CD4-positive, CD25-positive, alpha-beta regulatory T cell (primary cell): ENCODE results near the gene GNG3. TPM values are rescaled to one million over a fixed set of nuclear protein-coding genes. Genes with fewer than 3 reads are reported as not detected.

Source experiments
- ATAC-seq, 2 donors: fragments of 150-1000 bp; cut with Tn5 transposase; one replicate each; pipeline ENCODE4 v1.10.0; 2021; ENCODE audit warnings: low read depth in 2 of 2, moderate number of reproducible peaks in 2 of 2, moderate library complexity in 1 of 2
- DNase-seq, 3 donors: peaks; one replicate each; pipeline versions ENCODE4 v3.0.0 to v3.0.0-alpha.2; 2012 to 2022; ENCODE audit warnings: mixed read lengths in 1 of 3
- H3K27ac ChIP-seq: one replicate; pipeline ENCODE4 v1.7.0; 2013; ENCODE audit warnings: mild to moderate bottlenecking, low read length; ENCODE audit not compliant: insufficient read depth, poor library complexity, severe bottlenecking
- H3K27me3 ChIP-seq: one replicate; pipeline ENCODE4 v1.7.0; 2013; ENCODE audit warnings: low read length; ENCODE audit not compliant: control insufficient read depth, insufficient read depth
- H3K36me3 ChIP-seq: one replicate; pipeline ENCODE4 v1.7.0; 2013; ENCODE audit warnings: mild to moderate bottlenecking, low read length, moderate library complexity; ENCODE audit not compliant: control insufficient read depth, insufficient read depth
- H3K4me1 ChIP-seq: 2 replicates; pipeline ENCODE4 v1.7.0; 2013; ENCODE audit warnings: mild to moderate bottlenecking, low read length; ENCODE audit not compliant: insufficient read depth, control insufficient read depth, poor library complexity, severe bottlenecking
- H3K4me3 ChIP-seq: one replicate; pipeline ENCODE4 v1.7.0; 2013; ENCODE audit warnings: low read depth, mild to moderate bottlenecking, low read length, moderate library complexity
- H3K9me3 ChIP-seq, 2 experiments: 1 replicate in 1 of 2; 2 replicates in 1 of 2; pipeline ENCODE4 v1.7.0; 2013; ENCODE audit warnings: low read length in 2 of 2, mild to moderate bottlenecking in 1 of 2, moderate library complexity in 1 of 2; ENCODE audit not compliant: control insufficient read depth in 2 of 2
- H3K27ac Mint-ChIP-seq, 3 donors: one replicate each; pipeline ENCODE4 v1.8.0; 2020 to 2022; ENCODE audit warnings: mild to moderate bottlenecking in 3 of 3, mixed read lengths in 3 of 3, moderate library complexity in 2 of 3
- H3K27me3 Mint-ChIP-seq: one replicate; pipeline ENCODE4 v1.8.0; 2022; ENCODE audit warnings: mild to moderate bottlenecking, mixed read lengths
- H3K36me3 Mint-ChIP-seq: one replicate; pipeline ENCODE4 v1.8.0; 2020; ENCODE audit warnings: mixed read lengths
- H3K4me1 Mint-ChIP-seq, 4 donors: one replicate each; pipeline ENCODE4 v1.8.0; 2020 to 2022; ENCODE audit warnings: mixed read lengths in 4 of 4, mild to moderate bottlenecking in 1 of 4
- H3K4me3 Mint-ChIP-seq, 4 donors: one replicate each; pipeline ENCODE4 v1.8.0; 2020 to 2022; ENCODE audit warnings: mild to moderate bottlenecking in 4 of 4, mixed read lengths in 4 of 4, moderate library complexity in 3 of 4
- H3K9me3 Mint-ChIP-seq, 7 donors: one replicate each; pipeline ENCODE4 v1.8.0; 2020 to 2022; ENCODE audit warnings: mixed read lengths in 7 of 7, mild to moderate bottlenecking in 3 of 7, moderate library complexity in 2 of 7
- polyA plus RNA-seq, 4 donors: library from polyadenylated mRNA; unstranded; fragments of 300-500 nt; fragmentation: Illumina TruSeq; gene quantifications; one replicate each; pipeline ENCODE4 v1.2.3, GENCODE V29; 2021
- total RNA-seq: library from RNA; stranded (reverse); gene quantifications from one replicate; pipeline ENCODE4 v1.2.3, GENCODE V29; 2022

GNG3 gene
- total and polyA plus RNA-seq, 5 donors from 2014 or later, result 0.21 to 0.72 TPM; not detected in 3

DNA sequence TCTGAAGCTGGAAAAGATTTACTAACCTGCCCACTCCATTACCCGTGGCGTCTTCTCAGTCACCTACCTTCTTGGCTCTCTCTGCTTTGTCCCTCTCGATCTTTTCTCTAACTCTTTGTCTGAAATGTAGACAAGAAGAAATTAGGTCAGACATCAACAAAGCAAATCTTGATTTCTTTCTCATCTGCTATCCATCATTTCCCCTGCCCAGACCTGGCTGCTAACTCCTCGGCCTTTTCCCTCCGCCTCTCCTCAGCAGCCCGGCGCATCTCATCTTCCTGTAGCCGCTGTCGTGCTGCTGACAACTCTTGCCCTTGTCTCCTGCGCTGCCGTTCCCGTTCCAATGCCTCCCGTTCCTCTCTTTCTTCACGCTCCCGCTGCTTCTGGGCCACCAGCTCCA lies 29.8 kb upstream of the GNG3 start:
- no peaks in the 10 kb centered on the region for H3K27me3 Mint-ChIP-seq
- peaks cover 27% of the 10 kb centered on the region for H3K36me3 ChIP-seq
- DNase-seq, result no peak
- H3K4me3 ChIP-seq, result peak overlapping the region; percentile 90
- H3K27ac Mint-ChIP-seq, result peak overlapping the region; percentile 26 to 96 (median 96)
- ATAC-seq, result no peak
- H3K27me3 ChIP-seq, result no peaks in the 10 kb centered on the region
- no peaks in the 10 kb centered on the region for H3K9me3 ChIP-seq
- peak overlapping the region; percentile 91 to 97 (median 94) for H3K4me3 Mint-ChIP-seq
- H3K9me3 Mint-ChIP-seq, result no peaks in the 10 kb centered on the region
- H3K4me1 Mint-ChIP-seq, result peaks cover 5 to 55% (median 29%) of the 10 kb centered on the region in 4 donors
- peaks cover 36% of the 10 kb centered on the region for H3K4me1 ChIP-seq
- H3K27ac ChIP-seq, result peak overlapping the region; percentile 95
- H3K36me3 Mint-ChIP-seq, result peaks cover 18% of the 10 kb centered on the region

DNA sequence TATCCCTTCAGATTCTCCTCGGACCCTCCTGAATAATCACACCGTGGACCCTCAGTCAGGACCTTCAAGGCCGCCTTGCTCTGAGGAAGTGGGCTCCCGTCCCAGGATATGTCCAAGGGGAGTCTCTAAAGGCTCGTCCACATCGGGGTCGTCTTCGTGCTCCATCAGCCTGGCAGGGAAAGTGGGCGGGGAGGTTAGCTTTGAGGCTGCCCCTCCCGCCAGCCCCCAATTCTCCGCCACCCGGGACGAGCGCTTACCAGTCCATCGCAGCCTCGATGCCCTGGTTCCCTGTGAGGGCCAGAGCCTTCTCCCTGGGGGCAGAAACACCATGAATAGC lies 29.1 kb upstream of the GNG3 start:
- H3K36me3 ChIP-seq, result peaks cover 27% of the 10 kb centered on the region
- no peak for DNase-seq
- Mint-ChIP-seq H3K27me3 (no peaks in the 10 kb centered on the region), H3K36me3 (peaks cover 18% of the 10 kb centered on the region), H3K27ac (peak overlapping the region; percentile 93 to 96 (median 96)), H3K4me3 (peak overlapping the region; percentile 91 to 97 (median 94)), H3K4me1 (peaks cover 5 to 48% (median 28%) of the 10 kb centered on the region in 4 donors), H3K9me3 (no peaks in the 10 kb centered on the region)
- no peaks in the 10 kb centered on the region for H3K27me3 ChIP-seq
- peak overlapping the region; percentile 95 for H3K27ac ChIP-seq
- peak in 1 of 2 donors; percentile 7 for ATAC-seq
- peaks cover 29% of the 10 kb centered on the region for H3K4me1 ChIP-seq
- H3K9me3 ChIP-seq, result no peaks in the 10 kb centered on the region
- peak overlapping the region; percentile 90 for H3K4me3 ChIP-seq

DNA sequence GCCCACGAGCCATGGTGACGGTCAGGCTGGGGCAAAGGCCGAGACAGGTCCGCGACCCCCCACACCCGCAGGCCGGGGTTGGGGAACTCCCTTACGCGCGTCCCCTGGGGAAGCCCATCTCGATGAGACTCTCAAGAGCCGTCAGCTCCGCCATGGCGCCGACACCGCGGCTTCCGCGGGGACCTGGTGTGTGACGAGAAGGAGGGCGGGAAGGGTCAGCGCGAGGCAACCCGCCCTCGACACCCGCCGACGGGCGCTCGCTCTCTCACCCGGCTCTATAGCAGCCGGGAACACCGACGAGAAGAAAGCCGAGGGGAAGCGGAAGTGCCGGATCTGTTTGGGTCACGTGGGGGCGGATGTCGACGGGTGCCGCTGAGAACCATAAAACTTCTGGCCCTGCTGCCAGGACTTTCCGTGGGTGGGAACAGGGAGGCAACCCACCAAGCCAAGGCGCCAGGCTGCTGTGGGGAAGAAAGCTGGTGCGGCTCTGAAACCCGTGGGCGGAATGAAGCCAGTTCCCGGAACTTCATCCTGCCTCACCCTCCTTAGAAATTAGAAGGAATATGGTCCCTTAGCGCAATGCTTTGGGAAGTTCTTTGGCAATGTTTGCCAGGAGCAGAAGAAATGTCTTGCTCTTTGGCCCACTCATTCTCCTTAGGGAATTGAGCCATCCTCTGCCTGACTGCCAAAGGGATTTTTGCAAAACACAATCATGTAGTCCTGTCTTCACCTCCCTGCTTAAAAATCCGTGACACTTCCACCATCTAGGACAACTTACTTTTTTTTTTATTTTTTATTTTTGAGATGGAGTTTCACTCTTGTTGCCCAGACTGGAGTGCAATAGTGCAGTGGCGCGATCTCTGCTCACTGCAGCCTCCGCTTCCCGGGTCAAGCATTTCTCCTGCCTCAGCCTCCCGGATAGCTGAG lies 28.4 kb upstream of the GNG3 start, which contains the start of gene UBXN1:
Gene UBXN1 (minus strand): TSS at position 304 of the 927 bp plus-strand sequence. CDS start 150 bp downstream, at position 154.
- peak within 1 kb of the TSS; percentile 90 for H3K4me3 ChIP-seq
- H3K4me1 ChIP-seq, result peaks cover 29% of the 10 kb centered on the region
- DNase-seq (peak; percentile 81 to 89 (median 81)), ATAC-seq (peak; percentile 84 to 87)
- peak within 1 kb of the TSS; percentile 93 to 96 (median 96) for H3K27ac Mint-ChIP-seq
- peaks cover 5 to 43% (median 28%) of the 10 kb centered on the region in 4 donors for H3K4me1 Mint-ChIP-seq
- H3K36me3 ChIP-seq, result peaks cover 24% of the 10 kb centered on the region
- peaks cover 18% of the 10 kb centered on the region for H3K36me3 Mint-ChIP-seq
- H3K4me3 Mint-ChIP-seq, result peak within 1 kb of the TSS; percentile 91 to 97 (median 94)
- no peaks in the 10 kb centered on the region for H3K9me3 ChIP-seq
- H3K27me3 Mint-ChIP-seq, result no peaks in the 10 kb centered on the region
- no peaks in the 10 kb centered on the region for H3K9me3 Mint-ChIP-seq
- H3K27ac ChIP-seq, result peak within 1 kb of the TSS; percentile 95
- H3K27me3 ChIP-seq, result no peaks in the 10 kb centered on the region

DNA sequence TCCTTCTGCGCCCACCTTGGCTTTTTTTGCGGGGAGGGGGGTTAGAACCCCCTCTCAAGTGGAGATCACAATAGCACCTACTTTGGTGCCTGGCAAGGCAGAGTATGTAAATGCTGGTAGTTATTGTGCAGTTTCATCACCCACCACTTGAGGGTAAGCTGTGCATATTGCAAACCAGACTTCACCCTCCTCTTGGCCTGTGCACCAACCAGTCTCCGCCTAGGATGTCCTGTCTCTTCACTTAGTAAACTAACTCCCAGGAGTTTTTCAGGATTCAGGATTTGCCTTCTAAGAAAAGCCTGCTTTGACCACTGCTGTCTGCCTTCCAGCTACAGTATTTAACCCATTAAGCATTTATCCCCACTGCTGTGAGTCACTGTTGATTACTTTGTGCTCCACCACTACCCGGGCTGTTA lies 26.6 kb upstream of the GNG3 start:
- Mint-ChIP-seq H3K27ac (peak overlapping the region in 2 of 3 donors; percentile 52 to 83), H3K4me1 (peaks cover 5 to 33% (median 24%) of the 10 kb centered on the region in 4 donors)
- ATAC-seq, result peak; percentile 74 to 76

DNA sequence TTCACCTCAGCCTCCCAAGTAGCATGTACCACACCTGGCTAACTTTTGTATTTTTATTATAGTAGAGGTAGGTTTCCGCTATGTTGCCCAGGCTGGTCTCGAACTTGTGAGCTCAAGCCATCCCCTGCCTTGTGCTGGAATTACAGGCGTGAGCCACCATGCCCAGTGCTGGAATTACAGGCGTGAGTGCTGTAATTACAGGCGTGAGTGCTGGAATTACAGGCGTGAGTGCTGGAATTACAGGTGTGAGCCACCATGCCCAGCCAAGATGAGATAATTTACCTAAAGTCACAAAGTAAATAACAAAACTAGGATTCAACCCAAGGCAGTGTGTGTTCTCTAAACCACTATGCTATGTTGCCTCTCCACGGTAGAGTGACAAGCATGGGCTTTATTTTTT lies 25.0 kb upstream of the GNG3 start:
- Mint-ChIP-seq H3K27me3 (no peaks in the 10 kb centered on the region), H3K4me3 (no peak overlapping the region), H3K4me1 (peaks cover 5 to 26% (median 18%) of the 10 kb centered on the region in 4 donors)

More for the DNA sequence above, 26.6 kb upstream of the GNG3 start:
- no peaks in the 10 kb centered on the region for H3K27me3 Mint-ChIP-seq
- Histone ChIP-seq H3K4me3 (no peak overlapping the region), H3K36me3 (peaks cover 18% of the 10 kb centered on the region), H3K27ac (peak overlapping the region; percentile 33), H3K4me1 (peaks cover 29% of the 10 kb centered on the region), H3K27me3 (no peaks in the 10 kb centered on the region), H3K9me3 (no peaks in the 10 kb centered on the region)
- peak in 2 of 3 donors; percentile 58 to 77 for DNase-seq
- H3K4me3 Mint-ChIP-seq, result peak overlapping the region; percentile 64 to 91 (median 88)
- peaks cover 15% of the 10 kb centered on the region for H3K36me3 Mint-ChIP-seq
- no peaks in the 10 kb centered on the region for H3K9me3 Mint-ChIP-seq

DNA sequence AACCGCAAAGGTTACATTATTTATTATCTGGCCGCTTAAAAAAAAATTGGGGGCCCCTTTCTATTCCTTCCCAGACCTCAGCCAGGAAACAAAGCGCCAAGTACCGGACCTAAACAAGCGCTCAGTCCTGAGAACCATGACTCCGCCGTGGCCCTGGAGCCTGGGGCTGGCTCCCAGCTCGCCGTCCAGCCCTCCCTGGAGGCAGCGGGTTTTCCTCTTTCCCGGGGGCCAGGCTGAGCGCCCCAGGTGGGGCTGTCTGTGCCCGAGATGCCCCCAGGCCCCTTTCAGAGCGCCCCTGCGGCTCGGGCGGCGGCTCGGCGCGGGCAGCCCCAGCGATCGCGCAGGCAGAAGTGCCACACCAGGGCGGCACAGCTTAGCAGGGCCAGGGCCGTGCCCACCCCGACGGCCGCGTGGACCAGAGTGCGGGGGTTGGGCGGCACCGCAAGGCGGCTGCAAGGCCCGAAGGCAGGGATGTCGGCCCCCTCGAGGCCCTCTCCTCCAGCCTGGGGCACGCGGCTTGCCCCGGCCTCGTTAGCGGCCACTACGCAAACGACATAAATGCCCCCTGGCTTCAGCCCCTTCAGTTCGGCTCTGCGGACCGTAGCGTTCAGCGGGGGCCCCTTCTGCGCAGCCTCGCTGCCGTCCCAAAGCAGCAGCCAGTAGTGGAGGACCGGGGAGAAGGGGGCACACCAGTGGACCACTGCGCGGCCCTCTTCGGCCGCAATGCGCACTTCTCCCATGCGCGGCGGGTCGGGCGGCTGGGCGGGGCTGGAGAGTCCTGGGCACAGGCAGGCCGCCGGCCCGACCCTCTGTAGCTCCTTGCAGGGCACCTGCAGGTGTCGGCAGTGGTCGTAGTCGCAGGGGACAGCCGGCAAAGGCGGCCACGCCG lies 19.7 kb upstream of the GNG3 start:
- Histone ChIP-seq H3K27ac (no peak overlapping the region), H3K36me3 (no peaks in the 10 kb centered on the region), H3K4me1 (no peaks in the 10 kb centered on the region), H3K27me3 (peaks cover 2% of the 10 kb centered on the region), H3K9me3 (no peaks in the 10 kb centered on the region), H3K4me3 (no peak overlapping the region)
- Mint-ChIP-seq H3K4me1 (peaks cover 0 to 3% (median 0%) of the 10 kb centered on the region in 4 donors), H3K27me3 (peaks cover 4% of the 10 kb centered on the region), H3K36me3 (peaks cover 11% of the 10 kb centered on the region), H3K27ac (no peak overlapping the region), H3K9me3 (no peaks in the 10 kb centered on the region), H3K4me3 (no peak overlapping the region)
- DNase-seq (no peak), ATAC-seq (no peak)

More for the DNA sequence above, 25.0 kb upstream of the GNG3 start:
- Histone ChIP-seq H3K27ac (no peak overlapping the region), H3K4me3 (no peak overlapping the region), H3K9me3 (no peaks in the 10 kb centered on the region), H3K4me1 (peaks cover 16% of the 10 kb centered on the region), H3K27me3 (peaks cover 2% of the 10 kb centered on the region), H3K36me3 (peaks cover 3% of the 10 kb centered on the region)
- H3K9me3 Mint-ChIP-seq, result no peaks in the 10 kb centered on the region
- peaks cover 5% of the 10 kb centered on the region for H3K36me3 Mint-ChIP-seq
- DNase-seq (no peak), ATAC-seq (no peak)
- H3K27ac Mint-ChIP-seq, result no peak overlapping the region

DNA sequence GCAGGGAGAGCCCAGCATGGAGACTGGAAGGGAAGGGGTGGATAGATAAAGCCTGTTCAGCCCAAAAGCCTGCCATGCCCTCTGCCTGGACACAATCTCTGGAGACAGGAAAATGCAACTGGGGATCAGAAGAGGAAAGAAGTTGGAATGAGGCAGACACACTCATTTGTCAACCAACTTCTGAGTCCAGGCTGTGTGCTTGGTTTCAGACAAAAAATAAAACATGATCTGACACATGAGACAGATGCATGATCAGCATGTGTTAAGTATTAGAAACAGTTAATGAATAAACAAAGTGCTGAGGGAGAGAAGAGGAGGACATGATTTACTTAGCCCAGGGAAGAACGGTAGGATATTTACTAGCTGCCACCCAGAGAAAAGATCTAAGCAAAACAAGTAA lies 19.0 kb upstream of the GNG3 start:
- H3K4me1 Mint-ChIP-seq, result peaks cover 0 to 3% (median 0%) of the 10 kb centered on the region in 4 donors
- no peak for ATAC-seq
- H3K4me3 ChIP-seq, result no peak overlapping the region
- no peaks in the 10 kb centered on the region for H3K4me1 ChIP-seq
- no peaks in the 10 kb centered on the region for H3K9me3 Mint-ChIP-seq
- H3K9me3 ChIP-seq, result no peaks in the 10 kb centered on the region
- H3K27me3 ChIP-seq, result peaks cover 2% of the 10 kb centered on the region
- H3K36me3 ChIP-seq, result no peaks in the 10 kb centered on the region
- peaks cover 13% of the 10 kb centered on the region for H3K36me3 Mint-ChIP-seq
- no peak overlapping the region for H3K27ac ChIP-seq
- DNase-seq, result no peak
- no peak overlapping the region for H3K4me3 Mint-ChIP-seq
- H3K27me3 Mint-ChIP-seq, result peaks cover 4% of the 10 kb centered on the region
- no peak overlapping the region for H3K27ac Mint-ChIP-seq
